Islet precursor cell (in vitro differentiated cells): ENCODE data around the gene WASF3.
"Not testable (repeated sequence)": the region's sequence is repeated elsewhere in the genome, so short reads cannot be mapped to it uniquely, and the experiment has no call there.

Source experiments
- DNase-seq: peaks from one replicate; pipeline ENCODE4 v3.0.0-alpha.2; 2018

The WASF3 gene

GRCh38 chr13:26590951-26591350 lies 33.5 kb downstream of the WASF3 start:
- no peak for DNase-seq

GRCh38 chr13:26591672-26592071 lies 34.2 kb downstream of the WASF3 start:
- DNase-seq = no peak

DNA sequence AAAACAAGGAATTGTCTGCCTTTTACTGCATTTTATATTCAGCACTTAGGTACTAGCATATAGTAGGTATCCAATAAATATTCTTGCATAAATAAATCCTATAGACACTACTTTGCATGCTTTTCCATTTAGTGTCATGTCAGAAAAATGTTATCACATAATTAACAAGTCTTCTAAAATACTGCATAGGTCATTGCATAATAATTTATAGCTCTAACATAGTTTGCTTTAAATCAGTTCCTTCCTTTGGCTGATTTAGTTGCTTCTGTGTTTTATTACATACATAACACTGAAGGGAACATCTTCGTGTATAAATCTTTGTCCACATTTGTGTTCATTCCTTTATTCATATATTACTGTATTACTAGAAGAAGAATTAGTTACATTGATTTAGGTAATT lies 36.2 kb downstream of the WASF3 start:
- no peak for DNase-seq

- DNase-seq = no peak
Observed at GRCh38 chr13:26594363-26594762, 36.9 kb downstream of the WASF3 start.

DNA sequence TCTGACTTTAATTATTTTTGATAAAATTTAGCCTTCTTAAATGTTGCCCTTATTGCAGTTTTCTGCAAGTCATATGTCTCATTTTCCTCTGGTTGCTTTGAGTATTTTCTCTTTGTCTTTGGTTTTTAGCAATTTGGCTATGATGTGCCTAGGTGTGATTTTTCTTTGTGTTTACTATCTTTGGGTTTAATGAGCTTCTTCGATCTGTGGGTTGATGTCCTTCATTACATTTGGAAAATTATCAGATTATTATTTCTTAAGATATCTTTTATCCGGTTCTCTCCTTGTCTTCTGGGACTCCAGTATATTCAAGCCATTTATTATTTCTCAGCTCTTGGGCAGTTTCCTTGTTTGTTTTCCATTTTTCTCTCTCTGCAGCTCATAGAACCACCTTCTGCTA lies 39.0 kb downstream of the WASF3 start:
- no peak for DNase-seq

DNA sequence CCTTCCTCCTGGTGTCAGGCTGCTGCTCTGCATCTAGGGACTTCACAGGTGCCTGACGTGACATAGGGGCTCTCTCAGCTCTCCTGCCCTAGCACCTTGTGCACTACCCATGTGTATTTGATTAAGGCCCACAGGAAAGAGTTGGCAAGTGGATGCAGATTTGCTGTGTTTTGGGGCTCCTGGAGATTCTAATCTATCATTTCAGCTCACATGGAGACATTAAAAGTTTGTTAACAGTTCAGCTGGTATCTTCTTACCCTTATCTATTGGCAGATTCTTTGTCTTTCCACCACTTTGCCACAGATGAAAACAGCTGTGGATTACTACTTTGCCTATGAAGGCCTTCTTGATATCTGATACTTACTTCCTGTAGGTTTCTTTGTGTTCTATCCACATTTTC lies 41.9 kb downstream of the WASF3 start:
- DNase-seq = no peak

DNA sequence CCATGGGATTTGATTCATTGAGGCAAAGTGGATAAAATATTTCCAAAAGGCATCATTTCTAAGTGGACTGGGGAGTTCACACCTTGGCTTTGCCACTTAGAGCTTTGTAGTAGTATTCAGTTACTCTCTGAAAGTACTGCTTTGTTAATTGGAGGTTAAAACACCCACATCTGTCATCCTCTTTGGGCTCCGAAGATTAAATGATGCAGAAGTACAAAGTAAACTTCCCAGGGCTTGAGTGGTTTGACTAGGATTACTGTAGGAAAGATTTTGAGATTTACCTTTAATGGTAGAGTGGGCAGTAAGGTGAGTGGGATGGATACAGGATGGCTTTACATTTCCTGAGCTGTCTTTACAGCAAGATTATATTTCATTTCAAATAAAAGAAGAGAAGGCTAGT lies 42.4 kb downstream of the WASF3 start:
- DNase-seq = no peak

DNA sequence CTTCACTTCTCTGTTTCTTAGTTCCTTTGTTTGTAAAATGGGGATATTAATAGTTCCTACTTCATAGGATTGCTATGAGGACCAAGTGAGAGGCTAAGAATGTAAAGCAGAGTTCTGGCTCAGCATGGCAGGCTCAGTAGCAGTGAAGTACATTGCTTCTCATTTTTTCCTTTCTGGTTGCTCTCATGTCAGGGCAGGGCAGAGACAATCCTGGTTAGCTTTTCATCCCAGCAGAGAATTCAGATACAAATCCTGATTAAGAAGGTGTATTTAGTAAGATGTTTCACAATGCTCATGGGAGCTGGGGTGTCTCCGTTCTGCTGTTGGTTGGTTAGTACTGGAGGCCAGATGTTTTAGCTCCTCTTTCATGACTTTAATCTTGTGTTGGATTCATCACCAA lies 42.9 kb downstream of the WASF3 start:
- DNase-seq = no peak

DNA sequence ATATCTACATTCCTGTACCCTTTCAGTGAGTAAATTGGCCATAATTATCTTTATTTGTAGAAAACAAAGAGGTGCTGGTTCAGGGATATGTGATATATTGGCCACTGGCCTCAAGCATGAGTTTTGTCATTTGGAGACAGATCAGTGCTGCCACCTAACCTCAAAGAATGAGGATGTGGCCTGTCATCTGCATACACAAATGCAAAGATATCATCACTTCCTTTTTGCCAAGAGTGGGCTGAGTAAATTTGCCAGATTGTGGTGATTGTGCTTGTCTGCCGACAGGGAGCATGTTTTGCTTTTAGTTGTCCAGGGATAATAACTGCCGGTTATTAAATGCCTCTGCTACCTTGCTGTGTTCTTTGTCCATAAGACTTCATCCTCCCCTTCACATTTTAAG lies 44.2 kb downstream of the WASF3 start:
- DNase-seq = no peak

GRCh38 chr13:26602783-26603182 lies 45.3 kb downstream of the WASF3 start:
- no peak for DNase-seq

GRCh38 chr13:26604784-26605545 lies 47.5 kb downstream of the WASF3 start:
- DNase-seq = no peak

DNA sequence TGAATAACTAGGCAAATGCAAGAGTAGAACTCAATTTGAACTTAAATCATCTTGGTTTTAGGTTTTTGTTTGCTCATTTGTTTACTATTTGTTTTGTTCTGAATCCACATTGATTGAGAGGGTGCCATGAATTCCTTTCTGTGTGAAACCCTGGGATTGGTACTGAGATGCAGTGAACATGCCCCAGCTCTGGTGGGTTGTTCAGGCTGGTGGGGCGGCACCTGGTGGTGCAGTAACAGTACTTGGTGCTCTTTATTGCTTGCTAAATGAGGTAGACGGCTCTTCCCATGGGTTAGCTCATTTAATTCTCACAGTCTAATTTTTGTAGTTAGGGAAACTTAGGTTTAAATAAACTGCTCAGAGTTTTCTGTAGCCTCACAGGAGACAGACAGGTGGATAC lies 48.4 kb downstream of the WASF3 start:
- peak; percentile 65 for DNase-seq

GRCh38 chr13:26606631-26607030 lies 49.1 kb downstream of the WASF3 start:
- no peak for DNase-seq

GRCh38 chr13:26614721-26615120 lies 57.2 kb downstream of the WASF3 start:
- DNase-seq = no peak

DNA sequence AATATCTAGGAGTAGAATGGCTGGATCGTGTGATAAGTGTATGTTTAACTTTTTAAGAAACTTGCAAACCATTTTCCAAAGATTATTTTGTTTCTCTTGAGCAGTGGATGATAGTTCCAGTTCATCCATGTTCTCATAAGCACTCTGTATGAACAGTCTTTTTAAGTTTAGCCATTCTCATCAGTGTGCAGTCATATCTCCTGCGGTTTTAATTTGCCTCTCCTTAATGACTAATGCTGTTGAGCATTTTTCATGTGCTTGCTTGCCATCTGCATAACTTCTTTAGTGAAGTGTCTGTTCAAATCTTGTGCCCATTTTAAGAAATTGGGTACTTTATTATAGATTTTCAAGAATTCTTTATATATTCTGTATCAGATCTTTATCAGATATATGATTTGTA lies 58.6 kb downstream of the WASF3 start:
- no peak for DNase-seq

- no peak for DNase-seq
Observed at GRCh38 chr13:26618726-26619125, 61.2 kb downstream of the WASF3 start.

- DNase-seq = no peak
Observed at GRCh38 chr13:26619358-26619757, 61.9 kb downstream of the WASF3 start.

- no peak for DNase-seq
Observed at GRCh38 chr13:26621731-26622401, 64.4 kb downstream of the WASF3 start.

DNA sequence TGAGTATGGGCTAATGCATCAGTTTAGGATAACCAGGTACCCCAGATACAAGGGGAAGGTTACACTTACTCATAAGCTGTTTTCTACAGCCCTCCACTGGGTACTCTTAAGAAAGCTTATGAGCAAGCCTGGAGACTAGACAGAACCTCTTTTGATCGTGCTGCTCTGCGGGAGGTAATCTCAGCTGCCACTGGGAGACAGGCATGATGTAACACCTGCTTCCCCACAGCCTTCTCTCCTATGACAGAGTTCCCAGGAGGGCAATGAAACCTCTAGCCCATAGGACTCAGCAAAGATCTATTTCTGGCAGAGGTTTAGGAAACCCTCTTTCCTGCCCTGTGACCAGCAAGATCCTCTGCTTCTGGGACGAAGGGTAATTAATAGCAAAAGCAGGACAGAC lies 65.6 kb downstream of the WASF3 start:
- DNase-seq = no peak

- no peak for DNase-seq
Observed at GRCh38 chr13:26624572-26624971, 67.1 kb downstream of the WASF3 start.

DNA sequence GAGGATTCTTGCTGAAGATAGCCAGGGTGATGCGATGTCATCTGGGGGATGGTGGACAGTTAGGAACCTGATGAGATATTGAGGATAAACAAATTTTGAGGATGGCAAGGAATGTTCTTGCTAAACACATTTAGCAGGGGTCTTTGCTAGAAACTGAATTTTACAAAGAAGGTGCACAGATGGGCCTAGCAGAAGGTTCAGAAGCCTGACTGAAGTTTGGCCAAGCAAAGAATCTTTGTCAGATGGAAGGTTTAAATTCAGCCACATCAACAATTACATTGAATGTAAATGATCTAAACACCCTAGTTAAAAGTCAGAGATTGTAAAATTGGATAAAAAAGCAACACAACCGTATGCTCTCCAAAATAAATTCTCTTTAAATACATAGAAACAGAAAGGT lies 68.8 kb downstream of the WASF3 start:
- DNase-seq = no peak

DNA sequence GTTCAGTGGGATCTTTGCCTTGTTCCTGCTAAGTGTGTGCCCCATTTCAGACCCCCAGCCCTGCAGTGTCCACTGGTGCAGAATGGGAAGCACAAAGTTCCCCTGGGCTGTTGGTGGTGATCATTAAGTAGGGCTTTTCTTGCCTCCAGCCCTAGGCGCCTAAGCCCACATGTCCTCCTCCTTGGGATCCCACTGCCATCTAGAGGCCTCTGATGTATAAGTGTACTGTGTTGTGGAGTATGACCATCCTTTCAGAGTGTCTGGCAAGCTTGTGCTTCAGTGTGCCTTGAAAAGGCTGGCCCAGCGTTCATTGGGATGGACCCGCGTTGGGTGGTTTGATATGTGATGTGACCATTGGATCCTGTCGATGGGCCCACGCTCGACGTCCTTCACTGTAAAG lies 71.2 kb downstream of the WASF3 start:
- DNase-seq = no peak

- DNase-seq = peak; percentile 62
Observed at GRCh38 chr13:26629260-26629825, 71.9 kb downstream of the WASF3 start.

- DNase-seq = not testable (repeated sequence)
Observed at GRCh38 chr13:26635634-26636033, 78.2 kb downstream of the WASF3 start.
